ENCODE data around the gene AP4M1.
A peak's percentile ranks its signal among the peaks of the same experiment; 100 is the strongest.

The AP4M1 gene

GRCh38 chr7:100101016-100101862 lies at the start of gene AP4M1, which contains the start of gene MCM7:
AP4M1 (plus strand) TSS chr7:100101643; CDS start chr7:100101715, 72 bp downstream.
MCM7 (minus strand) TSS chr7:100101397; CDS start chr7:100101294, 103 bp downstream.
- peak; percentile 93 to 95 for DNase-seq

DNA sequence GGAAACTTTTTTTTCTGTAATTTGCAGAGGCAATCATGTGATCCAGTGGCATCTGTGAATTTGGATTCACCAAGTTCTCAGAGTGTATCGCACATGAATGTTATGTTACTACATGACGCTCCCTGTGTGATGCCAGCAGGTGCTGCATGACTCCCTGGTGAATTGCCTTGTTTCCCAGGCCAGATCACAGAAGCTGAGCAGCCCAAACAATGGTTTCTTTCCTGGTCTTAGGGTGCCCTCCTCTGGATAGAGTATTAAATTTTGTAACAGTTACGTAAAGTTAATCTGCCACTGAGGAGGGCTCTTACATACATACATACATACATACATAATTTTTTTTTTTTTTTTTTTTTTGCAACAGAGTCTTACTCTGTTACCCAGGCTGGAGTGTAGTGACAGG lies 48.2 kb upstream of the AP4M1 start:
- peak in 1 of 2 donors; percentile 70 for DNase-seq

GRCh38 chr7:100057006-100057405 lies 44.4 kb upstream of the AP4M1 start:
- no peak for DNase-seq

GRCh38 chr7:100059251-100059739 lies 42.1 kb upstream of the AP4M1 start:
- DNase-seq: no peak

GRCh38 chr7:100061518-100062193 lies 39.8 kb upstream of the AP4M1 start:
- DNase-seq: no peak

DNA sequence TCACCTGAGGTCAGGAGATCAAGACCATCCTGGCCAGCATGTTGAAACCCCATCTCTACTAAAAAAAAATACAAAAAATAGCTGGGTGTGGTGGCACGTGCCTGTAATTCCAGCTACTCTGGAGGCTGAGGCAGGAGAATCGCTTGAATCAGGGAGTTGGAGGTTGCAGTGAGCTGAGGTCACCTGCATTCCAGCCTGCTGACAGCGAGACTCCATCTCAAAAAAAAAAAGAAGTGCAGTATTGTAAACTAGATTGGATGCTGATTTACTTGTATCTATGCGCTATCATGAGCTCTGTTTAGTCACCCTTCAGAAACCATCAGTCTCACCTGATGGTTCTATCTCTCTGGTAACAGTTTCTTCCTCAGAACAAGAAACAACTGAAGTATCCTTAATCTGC lies 38.1 kb upstream of the AP4M1 start:
- DNase-seq: no peak

GRCh38 chr7:100064162-100064561 lies 37.3 kb upstream of the AP4M1 start:
- no peak for DNase-seq

DNA sequence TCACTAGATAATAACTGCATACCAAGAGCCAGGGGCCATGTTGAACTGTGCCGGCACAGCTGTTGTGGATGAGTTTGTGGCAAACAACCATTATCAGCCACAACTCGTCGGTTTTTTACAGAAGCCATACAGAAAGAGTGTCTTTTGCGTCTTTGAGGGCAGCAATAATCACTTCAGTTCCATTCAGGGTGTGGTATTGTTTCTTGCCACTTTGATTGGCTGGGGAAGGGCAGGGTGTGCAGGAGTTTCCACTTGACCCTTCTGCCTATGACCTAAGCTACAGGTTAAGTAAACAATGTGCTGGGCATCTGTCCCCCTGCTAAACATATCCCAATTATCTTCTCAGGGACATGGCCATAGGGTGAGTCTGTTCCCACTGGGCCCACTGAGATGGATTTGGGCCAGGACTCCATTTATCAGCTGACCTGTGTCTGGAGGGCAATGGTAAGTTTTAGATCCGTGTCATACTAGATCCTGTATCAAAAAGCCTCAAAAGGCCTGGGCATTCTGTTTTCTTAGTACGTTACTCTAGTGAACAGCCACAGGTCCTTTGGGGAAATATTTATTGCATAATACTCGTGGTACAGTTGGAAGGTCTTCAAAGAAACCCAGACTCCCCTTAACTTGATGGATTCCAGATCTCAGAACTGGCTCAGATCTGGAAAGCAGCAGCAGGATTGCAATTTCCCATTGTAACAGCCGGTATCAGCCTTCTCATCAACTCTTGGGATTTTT lies 35.8 kb upstream of the AP4M1 start:
- no peak for DNase-seq

DNA sequence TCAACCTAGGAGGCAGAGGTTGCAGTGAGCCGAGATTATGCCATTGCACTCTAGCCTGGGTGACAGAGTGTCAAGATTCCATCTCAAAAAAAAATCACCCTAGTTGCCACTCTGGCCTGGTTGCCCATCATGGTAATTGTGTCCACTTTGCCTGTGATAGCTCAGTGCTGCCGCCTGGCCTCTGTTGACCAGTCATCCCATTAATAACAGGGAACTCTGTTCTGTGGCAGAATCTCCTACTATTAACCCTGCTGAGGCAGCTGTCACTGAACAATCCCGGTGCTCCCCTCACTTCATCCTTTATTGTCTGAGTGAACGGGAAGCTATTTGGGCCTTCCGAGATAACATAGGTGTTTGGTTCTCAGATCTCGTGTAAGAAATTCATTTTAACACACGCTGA lies 34.5 kb upstream of the AP4M1 start:
- no peak for DNase-seq

DNA sequence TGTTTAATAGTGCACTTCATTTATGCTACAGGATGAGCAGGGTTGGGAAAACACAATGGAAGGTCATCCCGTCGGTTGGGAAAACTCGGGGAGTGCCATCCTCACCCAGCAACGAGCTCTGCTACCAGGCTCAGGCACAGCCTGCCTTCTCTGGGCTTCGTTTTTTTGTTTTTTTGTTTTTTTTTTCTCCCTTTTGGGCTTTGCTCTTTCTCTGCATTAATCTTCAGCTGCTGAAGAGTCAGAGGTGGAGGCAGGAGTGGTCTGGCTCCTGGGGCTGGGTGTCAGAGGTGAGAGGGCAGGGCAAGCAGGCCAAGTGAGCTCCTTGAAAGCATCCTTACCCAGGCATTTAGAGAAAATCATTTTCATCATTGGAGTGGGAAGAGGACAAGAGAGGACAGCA lies 31.5 kb upstream of the AP4M1 start:
- DNase-seq: no peak

- no peak for DNase-seq
Observed at GRCh38 chr7:100071018-100071723, 30.3 kb upstream of the AP4M1 start.

DNA sequence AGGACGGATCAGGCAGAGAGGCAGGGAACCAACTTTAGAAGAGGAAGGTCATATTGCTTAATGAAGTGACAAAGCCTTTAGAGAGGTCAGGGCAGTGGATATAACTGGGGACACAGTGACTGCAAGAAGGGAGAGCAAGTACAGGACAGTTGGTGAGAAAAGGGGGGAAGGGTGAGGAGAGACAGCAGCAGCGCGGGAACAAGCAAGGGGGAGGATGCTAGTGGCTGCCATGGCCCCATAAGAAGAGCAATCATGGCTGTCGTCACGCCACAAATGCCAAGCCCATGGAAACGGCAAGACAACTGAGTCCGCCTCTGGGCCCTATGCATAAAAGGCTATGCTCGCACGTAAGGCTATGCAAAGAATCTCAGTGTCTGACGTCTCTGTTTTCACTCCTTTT lies 29.0 kb upstream of the AP4M1 start:
- DNase-seq: no peak

DNA sequence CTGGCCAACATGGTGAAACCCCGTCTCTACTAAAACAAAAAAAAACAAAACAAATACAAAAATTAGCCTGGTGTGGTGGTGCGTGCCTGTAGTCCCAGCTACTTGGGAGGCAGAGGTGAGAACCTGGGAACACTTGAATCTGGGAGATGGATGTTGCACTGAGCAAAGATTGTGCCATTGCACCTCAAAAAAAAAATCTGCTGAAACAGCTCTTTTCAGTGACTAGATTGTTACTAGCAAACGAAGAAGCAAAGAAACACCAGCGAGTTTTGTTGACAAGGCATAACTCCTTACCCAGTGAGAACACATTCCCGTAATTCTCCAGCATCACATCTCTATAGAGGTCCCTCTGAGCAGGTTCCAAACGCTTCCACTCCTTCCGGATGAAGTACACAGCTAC lies 26.6 kb upstream of the AP4M1 start:
- no peak for DNase-seq

DNA sequence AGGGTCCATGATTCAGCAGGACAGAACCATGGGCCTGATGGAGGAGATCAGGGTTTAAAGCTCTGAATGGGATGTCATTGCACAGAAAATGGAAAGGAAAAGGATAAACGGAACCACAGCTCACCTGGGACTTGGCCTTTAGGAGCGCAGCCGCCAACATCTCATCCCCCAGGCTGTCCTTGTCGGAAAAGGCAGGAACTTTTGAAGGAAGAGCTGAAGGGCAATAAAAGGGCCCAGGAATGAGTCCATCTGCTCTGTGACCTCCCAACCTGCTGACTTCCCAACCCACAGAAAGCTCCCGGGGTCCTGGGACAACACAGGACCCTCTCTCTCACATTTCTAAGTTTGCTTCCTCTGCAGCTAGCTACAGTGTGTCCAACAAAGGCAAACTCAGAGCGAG lies 26.0 kb upstream of the AP4M1 start:
- DNase-seq: no peak

DNA sequence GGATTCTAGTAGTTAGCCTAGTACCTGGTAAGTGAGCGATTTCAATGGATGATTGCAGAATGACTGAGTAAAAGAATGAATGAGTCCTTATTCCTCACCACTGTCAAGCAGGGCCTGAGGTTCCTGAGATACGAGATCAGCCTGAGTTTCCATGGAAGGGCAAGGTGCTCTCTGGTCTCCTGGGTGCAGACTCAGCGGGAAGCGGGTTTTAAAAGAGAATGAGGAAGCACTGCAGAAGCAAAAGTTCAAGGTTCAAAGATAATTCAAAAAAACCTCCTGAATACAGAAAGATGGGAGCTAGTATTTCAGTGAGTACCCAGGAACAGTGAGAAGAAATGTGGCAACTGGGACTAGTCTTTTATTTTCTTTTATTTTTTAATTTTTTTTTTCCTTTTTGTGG lies 24.2 kb upstream of the AP4M1 start:
- no peak for DNase-seq

- DNase-seq: no peak
Observed at GRCh38 chr7:100079024-100079560, 22.4 kb upstream of the AP4M1 start.

DNA sequence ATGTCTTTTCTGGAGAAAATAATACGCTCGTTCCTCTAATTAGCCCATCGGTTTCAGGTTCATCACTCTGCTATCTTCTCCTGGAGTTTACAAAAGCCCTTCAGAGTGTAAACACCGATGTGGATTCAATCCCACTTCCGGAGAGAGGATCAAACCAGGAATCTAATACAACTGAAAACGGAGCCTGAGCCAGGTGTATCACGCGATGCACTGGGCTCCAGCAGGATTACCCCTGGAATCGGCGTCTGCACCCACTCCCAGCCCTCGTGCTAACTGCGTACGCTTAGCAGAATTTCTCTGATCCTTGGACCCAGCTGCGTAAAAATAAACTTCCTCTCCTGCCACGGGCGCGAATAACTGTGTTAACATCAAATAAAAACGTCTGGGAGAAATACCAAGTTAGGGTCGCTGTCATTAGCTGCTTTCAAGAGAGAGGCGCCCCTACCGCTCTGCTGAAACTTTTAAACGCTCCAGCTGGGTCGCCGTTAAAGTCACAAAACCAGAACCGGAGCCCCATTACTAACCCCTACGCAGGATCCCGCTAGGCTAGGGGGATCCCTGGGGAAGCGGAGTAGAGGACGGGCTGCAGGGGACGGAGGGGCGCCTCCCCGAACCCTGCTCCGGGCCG lies 20.4 kb upstream of the AP4M1 start:
- DNase-seq: no peak

DNA sequence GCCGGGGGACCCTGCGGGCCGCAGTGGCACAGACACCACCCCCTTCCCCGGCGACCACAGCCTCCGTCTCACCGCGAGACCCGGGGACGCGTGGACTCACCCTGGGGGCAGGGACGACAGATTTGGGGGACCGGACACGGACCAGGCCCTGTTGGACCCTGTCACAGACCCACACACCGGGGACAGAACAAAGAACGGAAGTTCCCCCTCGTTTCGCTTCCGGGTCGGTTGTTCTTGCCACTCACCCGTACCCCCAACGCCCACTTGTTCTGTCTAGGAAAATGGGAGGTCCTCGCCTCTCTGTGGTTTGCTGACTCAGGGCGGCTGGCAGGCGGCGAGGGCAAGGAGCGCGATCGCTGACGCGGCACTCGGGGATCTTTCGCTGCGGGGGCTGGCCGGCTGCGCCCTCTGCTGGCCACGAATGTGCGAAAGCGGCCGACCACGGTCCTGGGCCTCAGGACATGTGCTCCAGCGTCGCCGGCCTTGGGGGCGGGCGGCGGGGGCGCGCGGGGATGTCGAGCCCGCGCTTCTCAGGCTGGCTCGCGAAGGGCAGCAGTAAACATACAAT lies 19.8 kb upstream of the AP4M1 start, which contains the start of gene ZNF3:
Gene ZNF3 (minus strand): TSS at position 189 of the 568 bp plus-strand sequence. CDS start 4,366 bp downstream, outside the sequence.
- DNase-seq: peak; percentile 91 to 98

- DNase-seq: no peak
Observed at GRCh38 chr7:100082978-100083377, 18.5 kb upstream of the AP4M1 start.

GRCh38 chr7:100085515-100085914 lies 15.9 kb upstream of the AP4M1 start:
- no peak for DNase-seq

DNA sequence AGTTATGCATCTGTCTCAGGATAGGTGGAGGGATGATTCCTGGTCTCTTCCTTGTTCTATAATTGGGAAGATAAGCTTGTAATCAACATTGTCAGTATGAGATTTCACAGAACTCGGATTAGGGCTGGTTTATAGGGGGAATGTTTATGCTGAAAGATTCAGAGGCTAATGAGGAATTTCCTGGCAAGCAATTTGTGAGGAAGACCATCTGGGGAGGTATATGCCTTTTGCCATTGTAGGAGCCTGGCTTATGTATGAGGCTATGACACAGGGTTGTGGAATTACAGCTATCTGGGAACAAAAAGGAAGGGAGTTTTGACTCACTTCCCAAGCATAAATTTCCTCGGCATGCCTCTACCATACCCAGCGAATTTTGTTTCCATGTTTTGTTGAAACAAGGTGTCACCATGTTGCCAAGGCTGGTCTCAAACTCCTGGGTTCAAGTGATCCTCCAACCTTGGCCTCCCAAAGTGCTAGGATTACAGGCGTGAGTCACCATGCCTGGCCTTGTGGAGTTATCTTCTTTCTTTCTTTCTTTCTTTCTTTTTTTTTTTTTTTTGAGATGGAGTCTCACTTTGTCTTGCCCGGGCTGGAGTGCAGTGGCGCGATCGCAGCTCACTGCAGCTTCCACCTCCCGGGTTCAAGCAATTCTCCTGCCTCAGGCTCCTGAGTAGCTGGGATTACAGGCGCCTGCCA lies 14.2 kb upstream of the AP4M1 start:
- DNase-seq: no peak

All from bone marrow (tissue), 2 donors.